ENCODE data around the gene DNAJC15.

- TF ChIP-seq RAD21 (IDR thresholded peaks at IDR 0.05; ENCODE audit: low read depth) (no peak), CTCF (IDR thresholded peaks at IDR 0.05 in 2 of 3, conservative IDR thresholded peaks at IDR 0.05 in 1 of 3; ENCODE audit: borderline replicate concordance in 1 of 3, insufficient read depth in 1 of 3, low read depth in 2 of 3, low read length in 2 of 3) (no peak), REST (IDR thresholded peaks at IDR 0.05; ENCODE audit: low read depth) (no peak), CEBPB (IDR thresholded peaks at IDR 0.05; ENCODE audit: low read depth) (no peak)
Observed at GRCh38 chr13:43089912-43090498, 66.6 kb downstream of the DNAJC15 start.

Data from HCT116 (cell line).